ENCODE results near the gene EXTL2.

The EXTL2 gene

GRCh38 chr1:100924991-100925390 lies 30.3 kb upstream of the EXTL2 start:
- DNase-seq (ENCODE audit: low spot score), result no peak
- in situ Hi-C loops (cut with MboI; ENCODE audit: low sequenced_read_pairs, unreplicated experiment), result loop anchor here (5.0 kb wide), 1 partner anchor 367 kb away; no protein-coding TSS in a partner anchor
- TF ChIP-seq CTCF (IDR thresholded peaks at IDR 0.05; ENCODE audit: borderline replicate concordance, control extremely low read depth, extremely low read depth, insufficient read depth, missing control alignments), result no peak

- no peak for TF ChIP-seq CTCF (IDR thresholded peaks at IDR 0.05; ENCODE audit: borderline replicate concordance, control extremely low read depth, extremely low read depth, insufficient read depth, missing control alignments)
- no peak for DNase-seq (ENCODE audit: low spot score)
- in situ Hi-C loops (cut with MboI; ENCODE audit: low sequenced_read_pairs, unreplicated experiment), result loop anchor here (5.0 kb wide), 1 partner anchor 368 kb away; no protein-coding TSS in a partner anchor
Observed at GRCh38 chr1:100924212-100924611, 29.6 kb upstream of the EXTL2 start.

- peak; percentile 48 for TF ChIP-seq CTCF (IDR thresholded peaks at IDR 0.05; ENCODE audit: borderline replicate concordance, control extremely low read depth, extremely low read depth, insufficient read depth, missing control alignments)
- in situ Hi-C loops (cut with MboI; ENCODE audit: low sequenced_read_pairs, unreplicated experiment), result loop anchor here (5.0 kb wide), 1 partner anchor 371 kb away; no protein-coding TSS in a partner anchor
- peak; percentile 30 for DNase-seq (ENCODE audit: low spot score)
Observed at GRCh38 chr1:100921110-100921706, 26.6 kb upstream of the EXTL2 start.

GRCh38 chr1:100912019-100912418 lies 17.4 kb upstream of the EXTL2 start:
- in situ Hi-C loops (cut with MboI; ENCODE audit: low sequenced_read_pairs, unreplicated experiment), result no loop called here
- no peak for DNase-seq (ENCODE audit: low spot score)
- TF ChIP-seq CTCF (IDR thresholded peaks at IDR 0.05; ENCODE audit: borderline replicate concordance, control extremely low read depth, extremely low read depth, insufficient read depth, missing control alignments), result no peak

GRCh38 chr1:100909018-100909417 lies 14.4 kb upstream of the EXTL2 start:
- no peak for DNase-seq (ENCODE audit: low spot score)
- in situ Hi-C loops (cut with MboI; ENCODE audit: low sequenced_read_pairs, unreplicated experiment), result no loop called here
- TF ChIP-seq CTCF (IDR thresholded peaks at IDR 0.05; ENCODE audit: borderline replicate concordance, control extremely low read depth, extremely low read depth, insufficient read depth, missing control alignments), result no peak

- in situ Hi-C loops (cut with MboI; ENCODE audit: low sequenced_read_pairs, unreplicated experiment), result no loop called here
- TF ChIP-seq CTCF (IDR thresholded peaks at IDR 0.05; ENCODE audit: borderline replicate concordance, control extremely low read depth, extremely low read depth, insufficient read depth, missing control alignments), result no peak
- DNase-seq (ENCODE audit: low spot score), result no peak
Observed at GRCh38 chr1:100907887-100908286, 13.2 kb upstream of the EXTL2 start.
